Activated naive CD8-positive, alpha-beta T cell treated with anti-CD3 and anti-CD28 coated beads, Interleukin-2, amount 50 U/mL, for 24 hours (primary cell): Measurements from ENCODE around the gene LRRC31.

Experiments
- ATAC-seq: fragments of 150-1000 bp; cut with Tn5 transposase; one replicate; pipeline ENCODE4 v1.10.0; 2021
- DNase-seq: peaks from one replicate; pipeline ENCODE4 v3.0.0; 2021
- H3K27ac Mint-ChIP-seq: one replicate; pipeline ENCODE4 v1.8.0; 2021; ENCODE audit warnings: mild to moderate bottlenecking, mixed read lengths
- H3K27me3 Mint-ChIP-seq: one replicate; pipeline ENCODE4 v1.8.0; 2021; ENCODE audit warnings: mixed read lengths
- H3K36me3 Mint-ChIP-seq: one replicate; pipeline ENCODE4 v1.8.0; 2021; ENCODE audit warnings: low read depth, mixed read lengths
- H3K4me1 Mint-ChIP-seq: one replicate; pipeline ENCODE4 v1.8.0; 2021; ENCODE audit warnings: mixed read lengths
- H3K4me3 Mint-ChIP-seq: one replicate; pipeline ENCODE4 v1.8.0; 2021; ENCODE audit warnings: mild to moderate bottlenecking, moderate library complexity, mixed read lengths
- H3K9me3 Mint-ChIP-seq: one replicate; pipeline ENCODE4 v1.8.0; 2021; ENCODE audit warnings: mixed read lengths

The LRRC31 gene

GRCh38 chr3:169812332-169813235 is 57.2 kb downstream of the LRRC31 start, which contains the start of the genes LRRC34 and LRRIQ4:
TSS of gene LRRC34 (minus strand) at chr3:169812904. CDS start at chr3:169812548, 356 bp downstream.
TSS of gene LRRIQ4 (plus strand) at chr3:169812870. CDS start at chr3:169821922, 9,052 bp downstream.
- Mint-ChIP-seq H3K4me3 (peak within 1 kb of the TSS; percentile 85), H3K36me3 (peaks cover 2% of the 10 kb centered on the region), H3K9me3 (peaks cover 22% of the 10 kb centered on the region), H3K4me1 (peaks cover 28% of the 10 kb centered on the region), H3K27me3 (peaks cover 8% of the 10 kb centered on the region), H3K27ac (peak within 1 kb of the TSS; percentile 88)
- peak; percentile 80 for DNase-seq
- ATAC-seq: peak; percentile 75

GRCh38 chr3:169811631-169812331 is 58.0 kb downstream of the LRRC31 start:
- Mint-ChIP-seq H3K9me3 (peaks cover 22% of the 10 kb centered on the region), H3K4me3 (peak overlapping the region; percentile 85), H3K27ac (peak overlapping the region; percentile 67), H3K36me3 (peaks cover 2% of the 10 kb centered on the region), H3K4me1 (peaks cover 28% of the 10 kb centered on the region), H3K27me3 (peaks cover 8% of the 10 kb centered on the region)
- DNase-seq (no peak), ATAC-seq (peak; percentile 0)

DNA sequence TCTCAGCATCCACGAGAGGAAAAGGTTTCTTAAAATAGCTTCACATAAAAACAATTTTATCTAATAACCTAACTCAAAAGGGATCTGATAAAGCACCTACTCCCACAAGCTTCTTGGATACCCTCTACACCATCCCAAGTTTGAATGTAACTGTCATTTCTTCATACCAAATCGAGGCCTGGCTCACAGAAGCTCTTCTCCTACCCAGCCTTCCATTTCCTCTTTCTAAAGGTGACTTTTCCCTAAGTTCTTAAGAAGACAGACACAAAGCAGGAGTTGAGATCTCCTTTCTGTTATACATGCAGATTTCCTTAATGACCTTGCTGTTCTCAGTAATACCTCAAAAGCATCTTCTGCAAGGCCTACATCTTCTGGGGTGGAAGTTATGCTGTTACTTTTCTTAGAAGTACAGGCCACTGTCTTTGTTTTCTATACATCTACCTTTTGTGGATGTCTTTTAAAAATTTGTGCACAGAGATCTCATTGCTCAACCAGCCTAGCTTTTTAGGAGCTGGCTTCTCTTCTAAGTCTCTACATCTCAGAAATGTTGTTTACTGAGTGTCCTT is 60.4 kb downstream of the LRRC31 start:
- peaks cover under 1% of the 10 kb centered on the region for H3K9me3 Mint-ChIP-seq
- no peak overlapping the region for H3K27ac Mint-ChIP-seq

DNA sequence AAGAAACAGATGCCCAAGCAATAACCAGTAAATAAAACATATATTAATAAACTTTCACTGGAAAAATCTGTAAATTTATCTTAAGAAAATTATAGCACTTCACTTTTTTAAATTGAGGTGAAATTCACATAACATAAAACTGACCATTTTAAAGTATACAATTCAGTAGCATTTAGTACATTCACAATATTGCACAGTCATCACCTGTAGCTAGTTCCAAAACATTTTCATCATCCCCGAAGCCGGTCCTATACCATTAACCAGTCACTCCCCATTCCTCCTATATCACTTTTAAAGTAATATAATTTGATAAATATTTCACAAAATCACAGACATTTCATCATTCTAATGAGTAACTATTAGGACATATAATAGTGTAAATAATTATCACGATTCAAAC is 65.1 kb downstream of the LRRC31 start:
- no peak for ATAC-seq
- Mint-ChIP-seq H3K27me3 (no peaks in the 10 kb centered on the region), H3K27ac (no peak overlapping the region), H3K36me3 (peaks cover 2% of the 10 kb centered on the region), H3K4me3 (no peak overlapping the region), H3K4me1 (no peaks in the 10 kb centered on the region), H3K9me3 (no peaks in the 10 kb centered on the region)
- no peak for DNase-seq

More for the DNA sequence above, 60.4 kb downstream of the LRRC31 start:
- H3K4me3 Mint-ChIP-seq: no peak overlapping the region
- H3K36me3 Mint-ChIP-seq: peaks cover 2% of the 10 kb centered on the region
- peaks cover 25% of the 10 kb centered on the region for H3K4me1 Mint-ChIP-seq
- ATAC-seq: no peak
- H3K27me3 Mint-ChIP-seq: peaks cover 8% of the 10 kb centered on the region
- DNase-seq: no peak

- H3K4me3 Mint-ChIP-seq: no peak overlapping the region
- DNase-seq (no peak), ATAC-seq (no peak)
- H3K27me3 Mint-ChIP-seq: no peaks in the 10 kb centered on the region
- no peak overlapping the region for H3K27ac Mint-ChIP-seq
- no peaks in the 10 kb centered on the region for H3K9me3 Mint-ChIP-seq
- peaks cover 4% of the 10 kb centered on the region for H3K4me1 Mint-ChIP-seq
- peaks cover 29% of the 10 kb centered on the region for H3K36me3 Mint-ChIP-seq
These were observed 77.4 kb downstream of the LRRC31 start for GRCh38 chr3:169792359-169792758.

GRCh38 chr3:169790687-169791429 is 78.9 kb downstream of the LRRC31 start:
- Mint-ChIP-seq H3K4me1 (peaks cover 4% of the 10 kb centered on the region), H3K27ac (no peak overlapping the region), H3K9me3 (no peaks in the 10 kb centered on the region), H3K27me3 (no peaks in the 10 kb centered on the region), H3K4me3 (no peak overlapping the region), H3K36me3 (peaks cover 40% of the 10 kb centered on the region)
- no peak for ATAC-seq
- no peak for DNase-seq

DNA sequence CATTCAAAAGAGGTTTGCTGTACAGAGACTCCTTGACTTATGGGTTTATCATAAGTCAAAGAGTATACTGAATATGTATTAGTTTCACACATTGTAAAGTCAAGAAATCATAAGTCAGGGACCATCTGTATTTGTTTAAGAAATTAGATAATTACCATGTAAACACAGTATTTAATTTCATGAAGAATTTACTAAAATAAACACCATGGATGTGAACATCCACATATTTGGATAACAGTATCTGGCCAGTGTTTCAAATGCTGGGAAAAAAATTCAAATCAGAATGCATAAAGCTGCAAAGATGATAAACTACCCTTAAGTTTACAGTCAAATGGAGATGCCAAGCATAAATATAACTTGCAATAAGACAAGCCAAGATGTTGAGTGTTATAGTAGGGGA is 79.5 kb downstream of the LRRC31 start:
- Mint-ChIP-seq H3K27me3 (no peaks in the 10 kb centered on the region), H3K9me3 (no peaks in the 10 kb centered on the region), H3K4me3 (no peak overlapping the region), H3K36me3 (peaks cover 46% of the 10 kb centered on the region), H3K27ac (no peak overlapping the region), H3K4me1 (peaks cover 4% of the 10 kb centered on the region)
- ATAC-seq (no peak), DNase-seq (no peak)
